Thyroid gland (tissue), 4 donors: ENCODE results near the gene DNAH3. TPM values are rescaled to one million over a fixed set of nuclear protein-coding genes. Genes with fewer than 3 reads are reported as not detected.

Experiments used
- DNase-seq, 2 donors: peaks; one replicate each; pipeline ENCODE4 v3.0.0-alpha.2; 2019
- H3K27ac ChIP-seq, 3 donors: fragments of 200-600 bp; sonication (generic); 1 replicate in 2 of 3; 2 replicates in 1 of 3; pipeline ENCODE4 v1.5.1; 2016 to 2019; ENCODE audit warnings: mild to moderate bottlenecking in 1 of 3, moderate library complexity in 1 of 3
- H3K27me3 ChIP-seq: fragments of 200-600 bp; sonication (generic); one replicate; pipeline ENCODE4 v1.5.1; 2019
- H3K36me3 ChIP-seq, 2 donors: fragments of 200-600 bp; sonication (generic); one replicate each; pipeline ENCODE4 v1.5.1; 2016 to 2019
- H3K4me1 ChIP-seq, 2 donors: fragments of 200-600 bp; sonication (generic); one replicate each; pipeline ENCODE4 v1.5.1; 2017 to 2019
- H3K4me3 ChIP-seq, 3 donors: fragments of 200-600 bp; sonication (generic); replicated peaks in 1 of 3; 1 replicate in 2 of 3; 2 replicates in 1 of 3; pipeline ENCODE4 v1.5.1; 2016; ENCODE audit warnings: mild to moderate bottlenecking in 1 of 3
- H3K9me3 ChIP-seq: fragments of 200-600 bp; sonication (generic); one replicate; pipeline ENCODE4 v1.5.1; 2017
- POLR2A ChIP-seq, 2 donors: fragments of 450-650 bp; IDR thresholded peaks; one replicate each; pipeline ENCODE4 v1.6.1; 2017; ENCODE audit warnings: antibody characterized with exemption in 2 of 2, mild to moderate bottlenecking in 2 of 2, moderate library complexity in 1 of 2
- WGBS, 2 donors: methylation state at CpG; one replicate each; pipeline ENCODE4 v1.1.5; 2017; 5-methylcytosine and 5-hydroxymethylcytosine counted together
- intact Hi-C: fragments of 100-400 bp; cut with DNase I; formaldehyde crosslinking; loops from one replicate; pipeline ENCODE4 v1.15.1; 2023
- total RNA-seq, 4 donors: library from RNA; depleted of rRNA; stranded (reverse); fragments of >200 nt; gene quantifications; one replicate each; pipeline ENCODE4 v1.2.3, GENCODE V29; 2016
- TF ChIP-seq, protein P1 (sequence below), 6 experiments: fragments of 200-600 bp in 3 of 6; fragments of 450-650 bp in 3 of 6; sonication (generic) in 3 of 6; IDR thresholded peaks; one replicate each; pipeline ENCODE4 v1.5.1; 2016 to 2019; ENCODE audit warnings: antibody characterized with exemption in 6 of 6, mild to moderate bottlenecking in 2 of 6, inconsistent platforms in 1 of 6, moderate library complexity in 1 of 6

DNAH3 gene
- total RNA-seq, 4 donors from 2014 or later: 0.15 TPM; not detected in 3

DNA sequence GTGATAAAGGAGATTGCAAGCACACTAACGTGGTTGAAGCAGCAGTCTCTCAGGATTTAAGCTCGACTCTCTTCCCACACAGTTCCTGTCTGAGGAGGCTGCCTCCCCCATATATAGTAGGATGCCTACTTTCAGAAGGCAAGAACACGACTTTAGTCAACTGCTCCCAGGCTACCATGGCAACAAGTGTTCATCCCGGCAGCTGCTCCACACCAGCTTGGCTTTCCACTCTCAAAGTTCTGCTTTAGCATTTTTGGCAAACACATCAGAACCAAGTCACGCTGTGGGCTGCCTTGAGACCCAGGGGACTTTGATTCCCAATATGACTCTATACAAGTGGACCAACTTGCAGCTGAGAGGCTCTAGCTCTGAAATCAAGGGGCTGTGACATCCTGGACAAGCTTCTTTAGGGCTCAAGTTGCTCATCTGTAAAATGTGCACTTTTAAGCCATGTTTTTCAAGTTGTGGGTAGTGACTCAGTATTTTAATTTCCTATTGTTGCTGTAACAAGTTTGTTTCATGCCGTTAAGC, 44.2 kb upstream of the DNAH3 start:
- TF ChIP-seq POLR2A (IDR thresholded peaks at IDR 0.05): no peak
- TF ChIP-seq, protein P1, sequence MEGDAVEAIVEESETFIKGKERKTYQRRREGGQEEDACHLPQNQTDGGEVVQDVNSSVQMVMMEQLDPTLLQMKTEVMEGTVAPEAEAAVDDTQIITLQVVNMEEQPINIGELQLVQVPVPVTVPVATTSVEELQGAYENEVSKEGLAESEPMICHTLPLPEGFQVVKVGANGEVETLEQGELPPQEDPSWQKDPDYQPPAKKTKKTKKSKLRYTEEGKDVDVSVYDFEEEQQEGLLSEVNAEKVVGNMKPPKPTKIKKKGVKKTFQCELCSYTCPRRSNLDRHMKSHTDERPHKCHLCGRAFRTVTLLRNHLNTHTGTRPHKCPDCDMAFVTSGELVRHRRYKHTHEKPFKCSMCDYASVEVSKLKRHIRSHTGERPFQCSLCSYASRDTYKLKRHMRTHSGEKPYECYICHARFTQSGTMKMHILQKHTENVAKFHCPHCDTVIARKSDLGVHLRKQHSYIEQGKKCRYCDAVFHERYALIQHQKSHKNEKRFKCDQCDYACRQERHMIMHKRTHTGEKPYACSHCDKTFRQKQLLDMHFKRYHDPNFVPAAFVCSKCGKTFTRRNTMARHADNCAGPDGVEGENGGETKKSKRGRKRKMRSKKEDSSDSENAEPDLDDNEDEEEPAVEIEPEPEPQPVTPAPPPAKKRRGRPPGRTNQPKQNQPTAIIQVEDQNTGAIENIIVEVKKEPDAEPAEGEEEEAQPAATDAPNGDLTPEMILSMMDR (IDR thresholded peaks at IDR 0.05): no peak
- intact Hi-C loops: no loop called here
- Histone ChIP-seq H3K4me1 (no peaks in the 10 kb centered on the region), H3K27ac (no peak overlapping the region), H3K36me3 (no peaks in the 10 kb centered on the region), H3K4me3 (no peak overlapping the region), H3K9me3 (no peaks in the 10 kb centered on the region), H3K27me3 (no peaks in the 10 kb centered on the region)
- WGBS, 2 donors: 27 to 34% methylated on average over 6 of the region's 6 CpGs
- DNase-seq: peak; percentile 4 to 21

DNA sequence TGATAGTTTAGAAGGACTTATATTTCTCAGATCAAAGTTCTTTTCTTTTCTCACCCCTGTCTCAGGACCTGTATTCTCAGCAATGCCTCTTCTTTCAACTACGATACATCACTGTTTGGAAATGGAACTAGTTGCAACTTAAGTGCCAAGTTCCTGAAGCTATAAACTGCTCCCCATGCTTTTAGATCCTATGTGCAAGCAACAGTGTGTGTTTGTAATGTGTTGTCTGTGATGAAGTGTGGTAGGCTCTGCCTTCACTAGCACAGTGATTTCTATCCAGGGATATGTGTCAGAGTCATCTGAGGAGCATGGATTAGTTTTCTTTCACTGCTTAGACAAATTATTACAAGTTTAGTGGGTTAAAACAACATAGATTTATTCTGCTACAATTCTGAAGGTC, 42.3 kb upstream of the DNAH3 start:
- no peak for DNase-seq
- WGBS, 2 donors: 88 to 91% methylated on average over 1 of the region's 1 CpG
- intact Hi-C loops: no loop called here
- no peaks in the 10 kb centered on the region for H3K9me3 ChIP-seq
- H3K27ac ChIP-seq: no peak overlapping the region
- H3K4me3 ChIP-seq: no peak overlapping the region
- no peaks in the 10 kb centered on the region for H3K27me3 ChIP-seq
- H3K36me3 ChIP-seq: no peaks in the 10 kb centered on the region
- TF ChIP-seq, protein P1 (IDR thresholded peaks at IDR 0.05): no peak
- TF ChIP-seq POLR2A (IDR thresholded peaks at IDR 0.05): no peak
- H3K4me1 ChIP-seq: no peaks in the 10 kb centered on the region

DNA sequence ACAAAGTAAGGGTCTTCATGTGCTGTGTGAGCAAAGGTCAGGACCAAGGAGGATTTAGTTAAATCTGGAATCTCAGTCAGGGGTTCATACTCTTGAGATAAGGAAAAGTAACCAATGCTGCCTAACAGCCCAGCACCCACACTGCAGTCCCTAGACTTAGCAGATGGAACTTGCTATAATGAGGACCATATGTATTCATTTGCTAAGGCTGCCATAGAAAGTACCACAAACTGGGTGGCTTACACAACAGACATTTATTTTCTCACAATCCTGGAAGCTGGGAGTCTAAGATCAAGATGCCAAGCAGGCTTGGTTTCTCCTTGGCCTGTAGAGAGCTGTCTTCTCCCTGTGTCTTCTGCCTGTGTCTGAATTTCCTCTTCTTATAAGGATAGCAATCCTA, 40.0 kb upstream of the DNAH3 start:
- DNase-seq: no peak
- TF ChIP-seq, protein P1 (IDR thresholded peaks at IDR 0.05): no peak
- no peak for TF ChIP-seq POLR2A (IDR thresholded peaks at IDR 0.05)
- no peaks in the 10 kb centered on the region for H3K4me1 ChIP-seq
- intact Hi-C loops: no loop called here
- H3K36me3 ChIP-seq: no peaks in the 10 kb centered on the region
- H3K27ac ChIP-seq: no peak overlapping the region
- no peaks in the 10 kb centered on the region for H3K9me3 ChIP-seq
- H3K27me3 ChIP-seq: no peaks in the 10 kb centered on the region
- no peak overlapping the region for H3K4me3 ChIP-seq

DNA sequence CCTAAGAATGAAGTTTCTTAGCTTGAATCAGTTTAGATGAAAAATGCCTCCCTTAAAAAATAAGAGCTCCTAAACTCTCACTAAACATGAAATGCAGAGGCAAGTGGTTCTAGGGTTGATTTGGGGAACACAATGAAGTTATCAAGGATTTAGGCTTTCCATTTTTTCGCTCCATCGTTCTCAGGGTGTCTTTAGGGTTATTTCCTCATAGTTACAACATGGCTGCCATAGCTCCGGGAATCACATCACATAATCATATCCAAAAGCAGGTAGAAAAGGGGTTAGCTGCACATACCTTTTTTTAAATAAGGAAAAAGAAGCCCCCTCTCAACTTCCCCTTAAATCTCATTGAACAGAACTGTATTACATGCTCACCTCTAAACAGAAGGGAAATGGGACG, 39.4 kb upstream of the DNAH3 start:
- Histone ChIP-seq H3K4me1 (no peaks in the 10 kb centered on the region), H3K36me3 (no peaks in the 10 kb centered on the region), H3K9me3 (no peaks in the 10 kb centered on the region), H3K4me3 (no peak overlapping the region), H3K27me3 (no peaks in the 10 kb centered on the region), H3K27ac (no peak overlapping the region)
- WGBS, 2 donors: 87 to 89% methylated on average over 4 of the region's 4 CpGs
- intact Hi-C loops: no loop called here
- no peak for DNase-seq
- TF ChIP-seq, protein P1 (IDR thresholded peaks at IDR 0.05): no peak
- no peak for TF ChIP-seq POLR2A (IDR thresholded peaks at IDR 0.05)

DNA sequence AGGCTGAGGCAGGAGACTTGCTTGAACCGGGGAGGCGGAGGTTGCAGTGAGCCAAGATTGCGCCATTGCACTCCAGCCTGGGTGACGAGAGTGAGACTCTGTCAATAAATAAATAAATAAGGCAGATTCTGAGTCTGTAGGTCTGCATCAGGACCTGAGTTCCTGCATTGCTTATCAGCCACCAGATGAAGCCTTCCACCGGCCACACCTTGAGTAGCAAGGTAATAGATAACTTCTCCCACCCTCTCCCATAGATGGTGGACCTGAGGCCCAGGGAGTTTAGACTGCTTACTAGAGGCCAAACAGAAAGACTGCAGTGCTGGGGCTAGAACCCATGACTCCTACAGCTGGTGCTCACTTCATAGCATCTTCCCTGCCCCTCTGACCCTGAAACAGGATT, 38.7 kb upstream of the DNAH3 start:
- intact Hi-C loops: loop anchor here (5.0 kb wide), 1 partner anchor 368 kb away; no protein-coding TSS in a partner anchor

More for the DNA sequence above, 38.7 kb upstream of the DNAH3 start:
- Histone ChIP-seq H3K9me3 (no peaks in the 10 kb centered on the region), H3K4me1 (no peaks in the 10 kb centered on the region), H3K27ac (no peak overlapping the region), H3K4me3 (no peak overlapping the region), H3K36me3 (no peaks in the 10 kb centered on the region), H3K27me3 (no peaks in the 10 kb centered on the region)
- WGBS, 2 donors: 84 to 89% methylated on average over 5 of the region's 5 CpGs
- TF ChIP-seq POLR2A (IDR thresholded peaks at IDR 0.05): no peak
- TF ChIP-seq, protein P1 (IDR thresholded peaks at IDR 0.05): no peak
- no peak for DNase-seq
